HEK293 (cell line): Measurements from ENCODE around the gene ASRGL1.

Experiments used
- CTCF ChIA-PET: fragments of 350-600 bp; formaldehyde crosslinking; extraction: SDS; loops from one replicate; lab custom pipeline; 2021; ENCODE audit warnings: antibody characterized with exemption; lab: Yijun Ruan, JAX
- POLR2A ChIA-PET: fragments of 300-600 bp; formaldehyde crosslinking; extraction: SDS; loops from one replicate; lab custom pipeline; 2020; ENCODE audit warnings: antibody characterized with exemption, inconsistent platforms; lab: Yijun Ruan, JAX
- H3K27ac ChIP-seq: fragments of 200-500 bp; sonication (Bioruptor generic); 2 replicates; pipeline ENCODE4 v1.5.1; 2014; ENCODE audit warnings: low read depth, low read length, control low read depth, inconsistent platforms; ENCODE audit errors: extremely low read depth
- H3K36me3 ChIP-seq, 2 experiments: fragments of 200-500 bp in 1 of 2; sonication (Bioruptor generic) in 1 of 2; 1 replicate in 1 of 2; 2 replicates in 1 of 2; pipeline ENCODE4 v1.5.1; 2014 to 2017; ENCODE audit warnings: inconsistent platforms in 2 of 2, low read length in 2 of 2; ENCODE audit not compliant: control insufficient read depth in 2 of 2, insufficient read depth in 1 of 2
- H3K4me1 ChIP-seq: fragments of 200-500 bp; sonication (Bioruptor generic); 2 replicates; pipeline ENCODE4 v1.5.1; 2014; ENCODE audit warnings: mild to moderate bottlenecking, low read length, inconsistent platforms; ENCODE audit not compliant: control insufficient read depth, insufficient read depth
- H3K4me3 ChIP-seq: 2 replicates; pipeline ENCODE4 v1.5.1; 2011; ENCODE audit warnings: low read depth, mild to moderate bottlenecking, control low read depth, low read length, moderate library complexity
- H3K9me3 ChIP-seq: fragments of 200-500 bp; sonication (Bioruptor generic); 2 replicates; pipeline ENCODE4 v1.5.1; 2014; ENCODE audit warnings: low read depth, low read length, inconsistent platforms; ENCODE audit not compliant: control insufficient read depth, insufficient read depth
- MYNN ChIP-seq: fragments of 450-650 bp; formaldehyde crosslinking; IDR thresholded peaks from 2 replicates; pipeline ENCODE4 v1.5.1; 2016; ENCODE audit warnings: missing biosample characterization, missing genetic modification characterization, borderline replicate concordance
- RBAK ChIP-seq: fragments of 450-650 bp; formaldehyde crosslinking; IDR thresholded peaks from 2 replicates; pipeline ENCODE4 v1.5.1; 2016; ENCODE audit warnings: missing biosample characterization, missing genetic modification characterization
- YY2 ChIP-seq: fragments of 450-650 bp; formaldehyde crosslinking; IDR thresholded peaks from 2 replicates; pipeline ENCODE4 v1.5.1; 2016; ENCODE audit warnings: missing biosample characterization, missing genetic modification characterization
- ZBTB20 ChIP-seq: fragments of 450-650 bp; formaldehyde crosslinking; IDR thresholded peaks from 2 replicates; pipeline ENCODE4 v1.5.1; 2016; ENCODE audit warnings: missing biosample characterization, missing genetic modification characterization
- ZBTB21 ChIP-seq: fragments of 450-650 bp; formaldehyde crosslinking; IDR thresholded peaks from 2 replicates; pipeline ENCODE4 v1.5.1; 2017; ENCODE audit warnings: missing biosample characterization, missing genetic modification characterization
- ZFHX2 ChIP-seq: fragments of 450-650 bp; formaldehyde crosslinking; conservative IDR thresholded peaks from 2 replicates; pipeline ENCODE4 v1.5.1; 2016; ENCODE audit warnings: missing biosample characterization, missing genetic modification characterization
- ZNF138 ChIP-seq: fragments of 450-650 bp; formaldehyde crosslinking; IDR thresholded peaks from 2 replicates; pipeline ENCODE4 v1.5.1; 2016; ENCODE audit warnings: missing biosample characterization, missing genetic modification characterization, borderline replicate concordance
- ZNF335 ChIP-seq: fragments of 450-650 bp; formaldehyde crosslinking; conservative IDR thresholded peaks from 2 replicates; pipeline ENCODE4 v1.5.1; 2016; ENCODE audit warnings: missing biosample characterization, missing genetic modification characterization
- ZNF391 ChIP-seq: fragments of 450-650 bp; formaldehyde crosslinking; IDR thresholded peaks from 2 replicates; pipeline ENCODE4 v1.5.1; 2016; ENCODE audit warnings: low read depth, missing biosample characterization, missing genetic modification characterization, borderline replicate concordance
- ZNF426 ChIP-seq: fragments of 450-650 bp; formaldehyde crosslinking; IDR thresholded peaks from 2 replicates; pipeline ENCODE4 v1.5.1; 2017; ENCODE audit warnings: missing biosample characterization, missing genetic modification characterization, mild to moderate bottlenecking, inconsistent platforms, moderate library complexity
- ZNF664 ChIP-seq: fragments of 450-650 bp; formaldehyde crosslinking; IDR thresholded peaks from 2 replicates; pipeline ENCODE4 v1.5.1; 2016; ENCODE audit warnings: missing biosample characterization, missing genetic modification characterization
- ZNF747 ChIP-seq: fragments of 450-650 bp; formaldehyde crosslinking; IDR thresholded peaks from 2 replicates; pipeline ENCODE4 v1.5.1; 2016; ENCODE audit warnings: missing biosample characterization, missing genetic modification characterization
- ZNF776 ChIP-seq: fragments of 450-650 bp; formaldehyde crosslinking; IDR thresholded peaks from 2 replicates; pipeline ENCODE4 v1.5.0; 2017; ENCODE audit warnings: missing biosample characterization, missing genetic modification characterization, borderline replicate concordance
- ZSCAN5A ChIP-seq: fragments of 450-650 bp; formaldehyde crosslinking; IDR thresholded peaks from 2 replicates; pipeline ENCODE4 v1.5.1; 2016; ENCODE audit warnings: missing biosample characterization, missing genetic modification characterization
- ZXDB ChIP-seq: fragments of 450-650 bp; formaldehyde crosslinking; IDR thresholded peaks from 2 replicates; pipeline ENCODE4 v1.5.1; 2016; ENCODE audit warnings: missing biosample characterization, missing genetic modification characterization
- TF ChIP-seq, protein P1 (sequence below): fragments of 450-650 bp; formaldehyde crosslinking; conservative IDR thresholded peaks from 2 replicates; pipeline ENCODE4 v1.5.1; 2016; ENCODE audit warnings: low read depth, missing biosample characterization, missing genetic modification characterization
- TF ChIP-seq, protein P2 (sequence below): fragments of 450-650 bp; formaldehyde crosslinking; conservative IDR thresholded peaks from 2 replicates; pipeline ENCODE4 v1.5.1; 2016; ENCODE audit warnings: low read depth, missing biosample characterization, missing genetic modification characterization
- TF ChIP-seq, protein P3 (sequence below): fragments of 450-650 bp; formaldehyde crosslinking; IDR thresholded peaks from 2 replicates; pipeline ENCODE4 v1.5.1; 2016; ENCODE audit warnings: missing biosample characterization, missing genetic modification characterization

ASRGL1 gene

GRCh38 chr11:62374801-62375200, 37.6 kb downstream of the ASRGL1 start:
- Histone ChIP-seq H3K4me3 (no peak overlapping the region), H3K36me3 (no peaks in the 10 kb centered on the region), H3K4me1 (no peaks in the 10 kb centered on the region), H3K9me3 (no peaks in the 10 kb centered on the region), H3K27ac (no peak overlapping the region)
- ChIA-PET POLR2A (no interaction called here), CTCF (interaction anchor here (1.1 kb wide), 1 partner anchor 158 kb away, joined by 4 read pairs; no protein-coding TSS in a partner anchor)
- TF ChIP-seq ZFHX2 (tag by site-specific recombination) (no peak), ZNF664 (no peak), ZNF335 (no peak), ZNF776 (tag by site-specific recombination) (no peak), YY2 (tag by site-specific recombination) (no peak), ZNF747 (no peak), ZBTB20 (no peak), ZNF391 (tag by site-specific recombination) (no peak), ZXDB (tag by site-specific recombination) (no peak), RBAK (no peak), ZNF138 (tag by site-specific recombination) (no peak), ZSCAN5A (no peak), ZNF426 (tag by site-specific recombination) (no peak), MYNN (tag by site-specific recombination) (no peak), ZBTB21 (tag by site-specific recombination) (no peak)
- TF ChIP-seq, protein P1, sequence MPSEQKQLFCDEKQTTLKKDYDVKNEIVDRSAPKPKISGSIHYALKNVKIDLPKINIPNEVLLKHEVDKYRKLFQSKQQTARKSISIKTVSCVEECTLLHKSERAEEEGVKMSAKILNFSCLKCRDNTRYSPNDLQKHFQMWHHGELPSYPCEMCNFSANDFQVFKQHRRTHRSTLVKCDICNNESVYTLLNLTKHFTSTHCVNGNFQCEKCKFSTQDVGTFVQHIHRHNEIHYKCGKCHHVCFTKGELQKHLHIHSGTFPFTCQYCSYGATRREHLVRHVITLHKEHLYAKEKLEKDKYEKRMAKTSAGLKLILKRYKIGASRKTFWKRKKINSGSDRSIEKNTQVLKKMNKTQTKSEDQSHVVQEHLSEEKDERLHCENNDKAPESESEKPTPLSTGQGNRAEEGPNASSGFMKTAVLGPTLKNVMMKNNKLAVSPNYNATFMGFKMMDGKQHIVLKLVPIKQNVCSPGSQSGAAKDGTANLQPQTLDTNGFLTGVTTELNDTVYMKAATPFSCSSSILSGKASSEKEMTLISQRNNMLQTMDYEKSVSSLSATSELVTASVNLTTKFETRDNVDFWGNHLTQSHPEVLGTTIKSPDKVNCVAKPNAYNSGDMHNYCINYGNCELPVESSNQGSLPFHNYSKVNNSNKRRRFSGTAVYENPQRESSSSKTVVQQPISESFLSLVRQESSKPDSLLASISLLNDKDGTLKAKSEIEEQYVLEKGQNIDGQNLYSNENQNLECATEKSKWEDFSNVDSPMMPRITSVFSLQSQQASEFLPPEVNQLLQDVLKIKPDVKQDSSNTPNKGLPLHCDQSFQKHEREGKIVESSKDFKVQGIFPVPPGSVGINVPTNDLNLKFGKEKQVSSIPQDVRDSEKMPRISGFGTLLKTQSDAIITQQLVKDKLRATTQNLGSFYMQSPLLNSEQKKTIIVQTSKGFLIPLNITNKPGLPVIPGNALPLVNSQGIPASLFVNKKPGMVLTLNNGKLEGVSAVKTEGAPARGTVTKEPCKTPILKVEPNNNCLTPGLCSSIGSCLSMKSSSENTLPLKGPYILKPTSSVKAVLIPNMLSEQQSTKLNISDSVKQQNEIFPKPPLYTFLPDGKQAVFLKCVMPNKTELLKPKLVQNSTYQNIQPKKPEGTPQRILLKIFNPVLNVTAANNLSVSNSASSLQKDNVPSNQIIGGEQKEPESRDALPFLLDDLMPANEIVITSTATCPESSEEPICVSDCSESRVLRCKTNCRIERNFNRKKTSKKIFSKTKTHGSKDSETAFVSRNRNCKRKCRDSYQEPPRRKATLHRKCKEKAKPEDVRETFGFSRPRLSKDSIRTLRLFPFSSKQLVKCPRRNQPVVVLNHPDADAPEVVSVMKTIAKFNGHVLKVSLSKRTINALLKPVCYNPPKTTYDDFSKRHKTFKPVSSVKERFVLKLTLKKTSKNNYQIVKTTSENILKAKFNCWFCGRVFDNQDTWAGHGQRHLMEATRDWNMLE (tag by site-specific recombination) = no peak
- TF ChIP-seq, protein P2, sequence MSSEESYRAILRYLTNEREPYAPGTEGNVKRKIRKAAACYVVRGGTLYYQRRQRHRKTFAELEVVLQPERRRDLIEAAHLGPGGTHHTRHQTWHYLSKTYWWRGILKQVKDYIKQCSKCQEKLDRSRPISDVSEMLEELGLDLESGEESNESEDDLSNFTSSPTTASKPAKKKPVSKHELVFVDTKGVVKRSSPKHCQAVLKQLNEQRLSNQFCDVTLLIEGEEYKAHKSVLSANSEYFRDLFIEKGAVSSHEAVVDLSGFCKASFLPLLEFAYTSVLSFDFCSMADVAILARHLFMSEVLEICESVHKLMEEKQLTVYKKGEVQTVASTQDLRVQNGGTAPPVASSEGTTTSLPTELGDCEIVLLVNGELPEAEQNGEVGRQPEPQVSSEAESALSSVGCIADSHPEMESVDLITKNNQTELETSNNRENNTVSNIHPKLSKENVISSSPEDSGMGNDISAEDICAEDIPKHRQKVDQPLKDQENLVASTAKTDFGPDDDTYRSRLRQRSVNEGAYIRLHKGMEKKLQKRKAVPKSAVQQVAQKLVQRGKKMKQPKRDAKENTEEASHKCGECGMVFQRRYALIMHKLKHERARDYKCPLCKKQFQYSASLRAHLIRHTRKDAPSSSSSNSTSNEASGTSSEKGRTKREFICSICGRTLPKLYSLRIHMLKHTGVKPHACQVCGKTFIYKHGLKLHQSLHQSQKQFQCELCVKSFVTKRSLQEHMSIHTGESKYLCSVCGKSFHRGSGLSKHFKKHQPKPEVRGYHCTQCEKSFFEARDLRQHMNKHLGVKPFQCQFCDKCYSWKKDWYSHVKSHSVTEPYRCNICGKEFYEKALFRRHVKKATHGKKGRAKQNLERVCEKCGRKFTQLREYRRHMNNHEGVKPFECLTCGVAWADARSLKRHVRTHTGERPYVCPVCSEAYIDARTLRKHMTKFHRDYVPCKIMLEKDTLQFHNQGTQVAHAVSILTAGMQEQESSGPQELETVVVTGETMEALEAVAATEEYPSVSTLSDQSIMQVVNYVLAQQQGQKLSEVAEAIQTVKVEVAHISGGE = no peak
- TF ChIP-seq, protein P3, sequence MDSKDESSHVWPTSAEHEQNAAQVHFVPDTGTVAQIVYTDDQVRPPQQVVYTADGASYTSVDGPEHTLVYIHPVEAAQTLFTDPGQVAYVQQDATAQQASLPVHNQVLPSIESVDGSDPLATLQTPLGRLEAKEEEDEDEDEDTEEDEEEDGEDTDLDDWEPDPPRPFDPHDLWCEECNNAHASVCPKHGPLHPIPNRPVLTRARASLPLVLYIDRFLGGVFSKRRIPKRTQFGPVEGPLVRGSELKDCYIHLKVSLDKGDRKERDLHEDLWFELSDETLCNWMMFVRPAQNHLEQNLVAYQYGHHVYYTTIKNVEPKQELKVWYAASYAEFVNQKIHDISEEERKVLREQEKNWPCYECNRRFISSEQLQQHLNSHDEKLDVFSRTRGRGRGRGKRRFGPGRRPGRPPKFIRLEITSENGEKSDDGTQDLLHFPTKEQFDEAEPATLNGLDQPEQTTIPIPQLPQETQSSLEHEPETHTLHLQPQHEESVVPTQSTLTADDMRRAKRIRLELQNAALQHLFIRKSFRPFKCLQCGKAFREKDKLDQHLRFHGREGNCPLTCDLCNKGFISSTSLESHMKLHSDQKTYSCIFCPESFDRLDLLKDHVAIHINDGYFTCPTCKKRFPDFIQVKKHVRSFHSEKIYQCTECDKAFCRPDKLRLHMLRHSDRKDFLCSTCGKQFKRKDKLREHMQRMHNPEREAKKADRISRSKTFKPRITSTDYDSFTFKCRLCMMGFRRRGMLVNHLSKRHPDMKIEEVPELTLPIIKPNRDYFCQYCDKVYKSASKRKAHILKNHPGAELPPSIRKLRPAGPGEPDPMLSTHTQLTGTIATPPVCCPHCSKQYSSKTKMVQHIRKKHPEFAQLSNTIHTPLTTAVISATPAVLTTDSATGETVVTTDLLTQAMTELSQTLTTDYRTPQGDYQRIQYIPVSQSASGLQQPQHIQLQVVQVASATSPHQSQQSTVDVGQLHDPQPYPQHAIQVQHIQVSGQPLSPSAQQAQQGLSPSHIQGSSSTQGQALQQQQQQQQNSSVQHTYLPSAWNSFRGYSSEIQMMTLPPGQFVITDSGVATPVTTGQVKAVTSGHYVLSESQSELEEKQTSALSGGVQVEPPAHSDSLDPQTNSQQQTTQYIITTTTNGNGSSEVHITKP (tag by site-specific recombination) = no peak
